SIG-M5 treated with dmso at 0.1 percent for 504 hours (cell line): ENCODE results near the gene STK32B.
"Not testable (repeated sequence)": the region's sequence is repeated elsewhere in the genome, so short reads cannot be mapped to it uniquely, and the experiment has no call there.

Source experiments
- DNase-seq: peaks from one replicate; lab custom pipeline; 2025; ENCODE audit not compliant: unreplicated experiment; lab: John Stamatoyannopoulos, UW

The STK32B gene

GRCh38 chr4:5066968-5067367, 15.7 kb downstream of the STK32B start:
- DNase-seq: not testable (repeated sequence)

- DNase-seq: no peak
These were observed 16.6 kb downstream of the STK32B start for GRCh38 chr4:5067908-5068307.

- no peak for DNase-seq
These were observed 18.6 kb downstream of the STK32B start for GRCh38 chr4:5069901-5070300.

GRCh38 chr4:5072948-5073347, 21.7 kb downstream of the STK32B start:
- DNase-seq: no peak

GRCh38 chr4:5078009-5078408, 26.7 kb downstream of the STK32B start:
- no peak for DNase-seq

- DNase-seq: no peak
These were observed 28.3 kb downstream of the STK32B start for GRCh38 chr4:5079581-5079980.

- DNase-seq: no peak
These were observed 30.2 kb downstream of the STK32B start for GRCh38 chr4:5081441-5081999.

- no peak for DNase-seq
These were observed 31.1 kb downstream of the STK32B start for GRCh38 chr4:5082376-5082775.

- DNase-seq: no peak
These were observed 33.7 kb downstream of the STK32B start for GRCh38 chr4:5084911-5085475.

GRCh38 chr4:5086535-5086934, 35.3 kb downstream of the STK32B start:
- DNase-seq: no peak

- DNase-seq: no peak
These were observed 45.0 kb downstream of the STK32B start for GRCh38 chr4:5096261-5096660.

- DNase-seq: no peak
These were observed 46.9 kb downstream of the STK32B start for GRCh38 chr4:5098176-5098575.

GRCh38 chr4:5100336-5100735, 49.1 kb downstream of the STK32B start:
- DNase-seq: no peak

GRCh38 chr4:5100986-5101385, 49.7 kb downstream of the STK32B start:
- DNase-seq: no peak

- DNase-seq: no peak
These were observed 50.3 kb downstream of the STK32B start for GRCh38 chr4:5101571-5101970.

- no peak for DNase-seq
These were observed 59.6 kb downstream of the STK32B start for GRCh38 chr4:5110901-5111300.

GRCh38 chr4:5112333-5113095, 61.2 kb downstream of the STK32B start:
- no peak for DNase-seq

- no peak for DNase-seq
These were observed 63.7 kb downstream of the STK32B start for GRCh38 chr4:5114950-5115349.

- DNase-seq: no peak
These were observed 67.0 kb downstream of the STK32B start for GRCh38 chr4:5118091-5118786.

GRCh38 chr4:5118994-5119835, 67.9 kb downstream of the STK32B start:
- DNase-seq: no peak

- DNase-seq: no peak
These were observed 68.8 kb downstream of the STK32B start for GRCh38 chr4:5120067-5120466.
